HCT116 (cell line): ENCODE measurements around the gene KRTAP5-2.

Experiments used
- CTCF ChIP-seq, 3 experiments: fragments of 200-600 bp in 1 of 3; sonication (generic) in 1 of 3; IDR thresholded peaks in 2 of 3; conservative IDR thresholded peaks in 1 of 3; 2 replicates each; pipeline ENCODE4 v1.5.1; 2012 to 2017; ENCODE audit warnings: low read depth in 2 of 3, low read length in 2 of 3, antibody characterized with exemption in 1 of 3, borderline replicate concordance in 1 of 3, control low read depth in 1 of 3, mild to moderate bottlenecking in 1 of 3, mixed read lengths in 1 of 3, mixed run types in 1 of 3, moderate library complexity in 1 of 3; ENCODE audit not compliant: insufficient read depth in 1 of 3
- TF ChIP-seq, protein P1 (sequence below): IDR thresholded peaks from 2 replicates; pipeline ENCODE4 v1.6.1; 2012

DNA sequence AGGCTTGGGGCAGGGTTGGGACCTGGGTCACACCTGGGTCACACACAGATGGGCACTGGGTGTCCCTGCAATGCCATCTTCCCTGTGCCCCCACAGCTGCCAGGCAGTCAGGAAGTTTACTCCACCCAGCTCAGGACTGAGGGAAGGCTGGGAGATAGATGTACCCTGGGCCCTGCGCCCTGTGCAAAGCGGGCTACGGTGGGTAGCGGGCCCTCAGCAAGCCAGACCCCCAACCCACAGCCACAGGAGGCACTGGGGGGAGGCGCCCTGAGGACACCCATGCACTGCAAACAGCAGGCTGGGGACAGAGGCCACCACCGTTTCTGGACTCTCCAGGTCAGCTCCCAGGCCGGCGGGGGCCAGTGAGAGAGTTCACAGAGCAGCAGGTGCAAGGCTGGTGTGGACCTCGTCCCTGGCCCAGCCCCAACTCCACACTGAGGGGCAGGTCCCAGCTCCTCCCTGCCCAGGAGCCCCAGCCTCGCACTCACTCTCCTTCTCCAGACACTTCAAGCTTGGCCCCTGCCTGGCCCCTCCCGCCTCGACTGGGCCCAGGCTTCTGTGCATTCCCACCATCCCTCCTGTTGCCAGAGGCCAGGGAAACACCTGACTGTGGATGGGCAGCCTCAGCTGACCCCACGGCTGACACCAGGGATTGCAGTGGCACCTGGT is 30.9 kb downstream of the KRTAP5-2 start:
- TF ChIP-seq CTCF (IDR thresholded peaks at IDR 0.05 in 2 of 3, conservative IDR thresholded peaks at IDR 0.05 in 1 of 3; ENCODE audit: borderline replicate concordance in 1 of 3, insufficient read depth in 1 of 3, low read depth in 2 of 3, low read length in 2 of 3): no peak
- TF ChIP-seq, protein P1, sequence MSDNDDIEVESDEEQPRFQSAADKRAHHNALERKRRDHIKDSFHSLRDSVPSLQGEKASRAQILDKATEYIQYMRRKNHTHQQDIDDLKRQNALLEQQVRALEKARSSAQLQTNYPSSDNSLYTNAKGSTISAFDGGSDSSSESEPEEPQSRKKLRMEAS: no peak
